Muscle layer of colon (tissue), 2 donors: ENCODE results near the gene ARHGAP8.

Experiments used
- H3K27ac ChIP-seq: one replicate; pipeline ENCODE4 v1.7.0; 2013; ENCODE audit warnings: low read depth, mild to moderate bottlenecking, low read length, moderate library complexity
- H3K27me3 ChIP-seq, 2 donors: one replicate each; pipeline ENCODE4 v1.7.0; 2013; ENCODE audit warnings: low read length in 2 of 2, mild to moderate bottlenecking in 2 of 2; ENCODE audit not compliant: insufficient read depth in 2 of 2, control insufficient read depth in 1 of 2
- H3K36me3 ChIP-seq: one replicate; pipeline ENCODE4 v1.7.0; 2013; ENCODE audit warnings: mild to moderate bottlenecking, low read length; ENCODE audit not compliant: insufficient read depth
- H3K4me1 ChIP-seq: one replicate; pipeline ENCODE4 v1.7.0; 2013; ENCODE audit warnings: mild to moderate bottlenecking, low read length; ENCODE audit not compliant: insufficient read depth
- H3K4me3 ChIP-seq, 2 donors: one replicate each; pipeline ENCODE4 v1.7.0; 2013; ENCODE audit warnings: low read length in 2 of 2, low read depth in 1 of 2, mild to moderate bottlenecking in 1 of 2, moderate library complexity in 1 of 2
- H3K9ac ChIP-seq: one replicate; pipeline ENCODE4 v1.7.0; 2013; ENCODE audit warnings: low read length
- H3K9me3 ChIP-seq: one replicate; pipeline ENCODE4 v1.7.0; 2013; ENCODE audit warnings: mild to moderate bottlenecking, low read length
- donor health status: abdominal sarcoma.
- donor health status: Adenocarcinoma of cecum.

ARHGAP8 gene

DNA sequence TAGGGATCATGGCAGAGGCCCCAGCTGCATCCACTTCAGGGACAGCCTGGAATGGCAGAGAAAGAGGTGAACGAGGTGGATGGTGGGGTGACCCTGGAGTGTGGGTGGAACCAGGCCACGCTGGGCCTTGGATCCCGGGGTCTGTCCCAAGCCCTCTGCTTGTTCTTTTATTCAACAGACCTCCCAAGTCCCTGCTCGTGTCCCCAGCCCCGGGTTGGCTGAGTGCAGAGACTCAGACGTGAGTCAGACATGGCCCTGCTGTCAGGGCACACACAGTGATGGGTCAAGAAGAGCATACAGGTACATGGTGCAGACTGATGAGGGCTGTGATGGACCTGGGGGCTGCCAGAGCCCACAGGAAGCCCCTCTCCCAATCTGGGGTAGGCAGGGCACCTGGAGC, 6.6 kb downstream of the ARHGAP8 start:
- Histone ChIP-seq H3K36me3 (no peaks in the 10 kb centered on the region), H3K9ac (no peak overlapping the region), H3K27ac (no peak overlapping the region), H3K4me1 (no peaks in the 10 kb centered on the region), H3K4me3 (no peak overlapping the region), H3K27me3 (peaks cover 2 to 9% of the 10 kb centered on the region in 2 donors), H3K9me3 (no peaks in the 10 kb centered on the region)

DNA sequence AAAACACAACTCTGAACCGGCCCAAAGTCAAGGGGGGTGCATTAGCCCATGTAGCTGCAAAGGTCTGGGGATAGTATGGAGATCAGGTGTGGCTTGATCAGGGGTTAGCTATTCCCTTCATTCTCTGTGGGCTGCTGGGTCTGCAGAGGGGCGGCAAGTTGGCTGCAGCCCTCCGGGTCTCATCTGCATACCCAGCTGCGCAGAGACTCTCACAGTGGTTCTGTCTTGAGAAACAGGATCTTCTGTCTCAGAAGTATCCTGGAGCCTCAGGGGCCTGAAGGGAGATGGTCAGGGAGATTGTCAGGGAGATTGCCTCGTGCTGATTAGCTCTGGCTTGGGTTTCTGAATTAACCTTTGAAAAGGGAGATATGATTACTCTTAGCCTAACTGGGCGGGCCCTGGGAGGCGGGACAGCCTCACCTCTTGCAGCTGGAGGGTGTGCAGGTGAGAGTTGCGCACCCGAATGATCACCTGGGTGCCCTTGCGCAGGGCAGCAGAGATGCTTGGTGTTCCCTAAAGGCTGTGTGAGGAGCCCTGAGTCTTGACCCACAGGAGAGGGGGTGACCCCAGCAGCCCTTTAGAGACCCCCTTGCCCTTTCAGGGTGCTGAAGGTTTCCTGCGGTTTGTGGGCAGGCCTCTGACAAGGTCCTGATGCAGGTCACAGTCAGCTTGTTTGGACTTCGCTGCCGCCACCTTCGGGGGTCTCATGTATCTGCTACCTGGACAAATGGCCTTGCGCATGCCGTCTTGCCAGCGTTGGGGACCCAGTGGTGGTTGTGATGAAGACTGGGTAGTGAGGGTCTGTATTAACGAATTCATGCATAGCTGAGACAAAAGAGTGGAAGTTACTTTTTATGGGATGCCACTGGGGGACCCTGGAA, 7.3 kb downstream of the ARHGAP8 start:
- no peaks in the 10 kb centered on the region for H3K4me1 ChIP-seq
- no peaks in the 10 kb centered on the region for H3K36me3 ChIP-seq
- no peaks in the 10 kb centered on the region for H3K9me3 ChIP-seq
- no peak overlapping the region for H3K4me3 ChIP-seq
- H3K9ac ChIP-seq, result no peak overlapping the region
- peaks cover 0 to 9% of the 10 kb centered on the region in 2 donors for H3K27me3 ChIP-seq
- H3K27ac ChIP-seq, result no peak overlapping the region

- Histone ChIP-seq H3K36me3 (no peaks in the 10 kb centered on the region), H3K9ac (no peak overlapping the region), H3K27ac (no peak overlapping the region), H3K27me3 (peaks cover 0 to 5% of the 10 kb centered on the region in 2 donors), H3K9me3 (no peaks in the 10 kb centered on the region), H3K4me1 (no peaks in the 10 kb centered on the region), H3K4me3 (no peak overlapping the region)
Measured at GRCh38 chr22:44760476-44760875, 8.1 kb downstream of the ARHGAP8 start.

DNA sequence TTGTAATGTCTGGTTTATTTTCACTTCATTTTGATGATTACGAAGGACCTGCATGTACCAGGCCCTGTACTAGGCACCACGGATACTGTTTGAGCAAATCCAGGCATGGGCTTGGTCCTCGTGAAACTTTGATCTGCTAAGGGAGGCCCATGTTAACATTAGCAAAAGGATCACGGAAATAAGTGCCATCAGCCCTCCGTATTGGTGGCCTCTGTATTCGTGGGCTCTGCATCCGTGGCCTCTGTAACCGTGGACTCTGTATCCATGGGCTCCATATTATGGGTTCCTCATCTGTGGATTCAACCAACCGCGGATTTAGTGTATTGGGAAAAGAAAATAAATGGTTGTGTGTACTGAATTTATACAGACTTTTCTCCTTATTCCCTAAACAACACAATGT, 8.7 kb downstream of the ARHGAP8 start:
- H3K27me3 ChIP-seq, result peaks cover 0 to 4% of the 10 kb centered on the region in 2 donors
- no peaks in the 10 kb centered on the region for H3K9me3 ChIP-seq
- no peak overlapping the region for H3K27ac ChIP-seq
- H3K36me3 ChIP-seq, result no peaks in the 10 kb centered on the region
- H3K4me3 ChIP-seq, result no peak overlapping the region
- no peaks in the 10 kb centered on the region for H3K4me1 ChIP-seq
- H3K9ac ChIP-seq, result no peak overlapping the region

DNA sequence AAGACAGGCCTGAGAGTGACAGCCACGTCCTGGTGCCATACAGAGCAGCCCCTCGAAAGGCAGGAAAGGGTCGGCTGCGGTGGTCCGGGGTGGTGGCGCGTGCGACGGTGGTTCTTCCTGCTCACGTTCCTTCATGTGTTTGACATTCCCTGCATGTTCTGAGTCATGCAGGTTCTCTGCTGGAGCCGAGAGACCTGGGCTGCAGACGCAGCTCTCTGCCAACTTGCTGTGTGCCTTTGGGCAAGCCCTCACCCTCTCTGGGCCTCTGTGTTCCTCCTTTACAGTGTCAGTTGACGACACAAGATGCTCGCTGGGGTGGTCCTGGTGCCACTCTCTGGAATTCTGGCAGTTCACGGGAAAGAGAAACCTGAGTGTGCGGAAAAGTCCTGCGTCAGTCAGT, 12.0 kb downstream of the ARHGAP8 start:
- no peaks in the 10 kb centered on the region for H3K4me1 ChIP-seq
- H3K36me3 ChIP-seq, result no peaks in the 10 kb centered on the region
- H3K27ac ChIP-seq, result no peak overlapping the region
- peaks cover 0 to 3% of the 10 kb centered on the region in 2 donors for H3K27me3 ChIP-seq
- H3K9me3 ChIP-seq, result no peaks in the 10 kb centered on the region
- no peak overlapping the region for H3K9ac ChIP-seq
- no peak overlapping the region for H3K4me3 ChIP-seq

DNA sequence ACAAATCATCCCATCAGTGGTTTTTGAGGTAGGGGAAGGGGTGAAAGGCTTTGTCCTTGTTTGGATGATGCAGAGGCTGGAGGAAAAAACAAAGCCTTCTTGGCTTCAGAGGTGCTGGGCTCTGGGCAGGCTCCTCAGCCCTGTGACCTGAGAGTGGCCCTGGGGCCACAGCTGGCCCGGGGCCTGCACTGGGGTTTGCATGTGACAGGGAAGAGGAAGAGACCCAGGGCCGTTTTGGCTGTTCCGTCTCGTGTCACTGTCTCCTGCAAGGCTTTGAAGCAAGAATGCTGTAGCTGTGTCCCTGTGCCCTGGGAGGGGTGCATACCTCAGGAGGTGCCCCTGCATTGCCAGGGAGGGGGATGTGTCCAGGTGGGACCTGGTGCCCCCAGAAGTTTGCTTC, 12.6 kb downstream of the ARHGAP8 start:
- no peaks in the 10 kb centered on the region for H3K4me1 ChIP-seq
- no peak overlapping the region for H3K27ac ChIP-seq
- no peaks in the 10 kb centered on the region for H3K36me3 ChIP-seq
- H3K27me3 ChIP-seq, result no peaks in the 10 kb centered on the region
- H3K9ac ChIP-seq, result no peak overlapping the region
- H3K4me3 ChIP-seq, result no peak overlapping the region
- no peaks in the 10 kb centered on the region for H3K9me3 ChIP-seq

DNA sequence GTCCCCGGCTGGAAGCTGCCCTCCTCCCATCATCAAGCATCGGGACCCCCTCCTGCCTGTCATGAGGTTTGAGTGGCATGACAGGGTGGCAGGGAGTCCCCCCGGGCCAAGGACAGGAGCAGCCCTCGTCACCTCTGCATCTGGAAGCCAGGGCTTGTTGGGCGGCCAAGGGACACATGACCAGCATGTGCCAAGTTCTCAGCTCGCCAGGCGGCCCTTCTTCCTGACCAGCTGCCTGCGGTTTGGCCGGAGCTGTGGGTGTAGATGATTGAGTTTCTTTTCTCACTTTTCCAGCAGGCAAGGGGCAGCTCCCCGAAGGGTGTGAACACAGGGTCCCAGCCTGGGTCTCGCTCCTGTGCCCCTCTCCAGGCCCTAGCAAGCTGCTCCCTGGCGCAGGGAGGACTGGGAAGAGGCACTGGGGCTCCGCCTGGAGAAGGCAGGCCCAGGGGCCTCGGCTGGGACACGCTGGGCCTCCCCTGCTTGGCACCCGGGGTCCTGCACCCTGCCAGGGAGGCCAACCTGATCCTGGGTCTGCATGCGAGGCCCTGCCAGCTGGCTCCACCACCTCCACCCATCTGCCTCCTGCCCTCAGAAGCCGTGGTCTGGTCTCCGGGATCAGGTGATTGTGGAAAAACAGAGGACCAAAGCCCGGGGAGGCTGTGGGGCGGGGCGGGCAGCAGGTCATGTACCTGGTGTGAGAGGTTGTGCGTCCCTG, 13.4 kb downstream of the ARHGAP8 start:
- H3K27ac ChIP-seq, result no peak overlapping the region
- no peaks in the 10 kb centered on the region for H3K9me3 ChIP-seq

GRCh38 chr22:44773082-44773481, 20.7 kb downstream of the ARHGAP8 start:
- H3K27ac ChIP-seq, result no peak overlapping the region
- H3K36me3 ChIP-seq, result no peaks in the 10 kb centered on the region

More for the DNA sequence above, 13.4 kb downstream of the ARHGAP8 start:
- Histone ChIP-seq H3K36me3 (no peaks in the 10 kb centered on the region), H3K4me3 (no peak overlapping the region), H3K27me3 (no peaks in the 10 kb centered on the region), H3K9ac (no peak overlapping the region), H3K4me1 (no peaks in the 10 kb centered on the region)

DNA sequence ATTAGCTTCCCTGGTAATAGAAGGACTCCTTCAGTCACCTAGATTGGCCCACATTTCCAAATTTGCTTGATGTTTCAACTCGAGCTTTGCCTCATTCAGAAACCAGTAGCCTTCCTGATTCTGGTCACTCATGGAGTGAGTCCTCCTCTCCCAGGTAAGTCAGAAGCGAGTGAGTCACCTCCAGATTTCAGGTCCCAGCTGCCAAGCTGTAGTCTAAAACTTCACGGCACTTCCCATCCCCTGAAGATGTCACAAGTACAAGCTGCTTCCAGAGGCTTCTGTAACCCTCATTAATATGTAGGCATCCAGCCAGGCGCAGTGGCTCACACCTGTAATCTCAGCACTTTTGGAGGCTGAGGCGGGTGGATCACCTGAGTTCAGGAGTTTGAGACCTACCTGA, 23.5 kb downstream of the ARHGAP8 start:
- H3K27me3 ChIP-seq, result no peaks in the 10 kb centered on the region
- H3K9me3 ChIP-seq, result peaks cover 8% of the 10 kb centered on the region
- no peaks in the 10 kb centered on the region for H3K36me3 ChIP-seq
- no peaks in the 10 kb centered on the region for H3K4me1 ChIP-seq
- no peak overlapping the region for H3K9ac ChIP-seq
- H3K4me3 ChIP-seq, result no peak overlapping the region
- no peak overlapping the region for H3K27ac ChIP-seq

More at GRCh38 chr22:44773082-44773481, 20.7 kb downstream of the ARHGAP8 start:
- Histone ChIP-seq H3K9me3 (peaks cover 8% of the 10 kb centered on the region), H3K9ac (no peak overlapping the region), H3K27me3 (no peaks in the 10 kb centered on the region), H3K4me1 (no peaks in the 10 kb centered on the region), H3K4me3 (no peak overlapping the region)

GRCh38 chr22:44776605-44777363, 24.4 kb downstream of the ARHGAP8 start:
- Histone ChIP-seq H3K4me1 (no peaks in the 10 kb centered on the region), H3K9me3 (peaks cover 8% of the 10 kb centered on the region), H3K27me3 (no peaks in the 10 kb centered on the region), H3K4me3 (no peak overlapping the region), H3K27ac (no peak overlapping the region), H3K9ac (no peak overlapping the region), H3K36me3 (no peaks in the 10 kb centered on the region)

DNA sequence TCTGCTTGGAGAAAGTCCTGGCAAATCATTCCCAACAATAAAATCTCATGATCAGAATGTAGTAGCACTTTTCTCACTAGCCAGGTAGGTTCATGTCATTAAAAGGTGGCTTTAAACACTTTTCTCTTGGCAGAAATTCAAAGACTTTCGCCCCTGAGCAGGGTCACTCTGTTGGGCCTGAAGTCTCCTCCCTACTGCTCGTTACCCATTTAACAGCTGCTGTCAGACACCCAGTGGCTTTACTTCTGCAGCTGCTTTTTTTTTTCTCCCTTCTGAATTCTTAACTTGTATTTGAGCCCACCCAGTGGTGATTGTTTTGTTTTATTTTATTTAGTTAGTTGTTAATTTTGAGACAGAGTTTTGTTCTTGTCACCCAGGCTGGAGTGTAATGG, 25.0 kb downstream of the ARHGAP8 start:
- Histone ChIP-seq H3K4me1 (no peaks in the 10 kb centered on the region), H3K27me3 (no peaks in the 10 kb centered on the region), H3K27ac (no peak overlapping the region), H3K9me3 (peaks cover 8% of the 10 kb centered on the region), H3K36me3 (no peaks in the 10 kb centered on the region), H3K4me3 (no peak overlapping the region), H3K9ac (no peak overlapping the region)
